Measurements from ENCODE around the gene NUDC.

GRCh38 chr1:26978901-26979300 lies 57.4 kb downstream of the NUDC start:
- TF ChIP-seq POLR2A (IDR thresholded peaks at IDR 0.05) (no peak), CTCF (IDR thresholded peaks at IDR 0.05) (no peak)
